ENCODE measurements around the gene CAMK2G.

- TF ChIP-seq POLR2A (IDR thresholded peaks at IDR 0.05) (no peak), CTCF (IDR thresholded peaks at IDR 0.05) (no peak)
These were observed 11.1 kb downstream of the CAMK2G start for GRCh38 chr10:73863039-73863817.

Data from heart left ventricle (tissue), 13 donors.